GM12878 (cell line): ENCODE data around the gene GALR3. TPM values are rescaled to one million over a fixed set of nuclear protein-coding genes. Genes with fewer than 3 reads are reported as not detected.

ENCODE experiments used
- BHLHE40 ChIP-seq, 2 experiments: fragments of 450-650 bp in 1 of 2; IDR thresholded peaks; 2 replicates each; pipeline ENCODE4 v1.6.1; 2011 to 2017; ENCODE audit warnings: low read depth in 2 of 2, borderline replicate concordance in 1 of 2, improper control_type of control experiment in 1 of 2, low read length in 1 of 2, mild to moderate bottlenecking in 1 of 2
- EP300 ChIP-seq, 2 experiments: fragments of 150-350 bp in 1 of 2; IDR thresholded peaks; 2 replicates each; pipeline ENCODE4 v1.6.1; 2011 to 2012; ENCODE audit warnings: low read depth in 2 of 2, low read length in 2 of 2, borderline replicate concordance in 1 of 2, improper control_type of control experiment in 1 of 2, inconsistent platforms in 1 of 2; ENCODE audit not compliant: control insufficient read depth in 1 of 2
- HDGF ChIP-seq: fragments of 450-650 bp; IDR thresholded peaks from 2 replicates; pipeline ENCODE4 v1.6.1; 2016; ENCODE audit warnings: antibody characterized with exemption
- IKZF2 ChIP-seq, 2 experiments: fragments of 450-650 bp; IDR thresholded peaks; 2 replicates each; pipeline ENCODE4 v1.6.1; 2017; ENCODE audit warnings: mild to moderate bottlenecking in 2 of 2, moderate library complexity in 2 of 2
- KAT2A ChIP-seq: conservative IDR thresholded peaks from 2 replicates; pipeline ENCODE4 v1.6.1; 2011; ENCODE audit warnings: low read depth, low read length; ENCODE audit not compliant: control insufficient read depth
- LARP7 ChIP-seq: fragments of 450-650 bp; IDR thresholded peaks from 2 replicates; pipeline ENCODE4 v1.6.1; 2017; ENCODE audit warnings: mild to moderate bottlenecking
- MEF2A ChIP-seq: IDR thresholded peaks from 2 replicates; pipeline ENCODE4 v1.6.1; 2011; ENCODE audit warnings: low read depth, mild to moderate bottlenecking, low read length, moderate library complexity; ENCODE audit not compliant: insufficient read depth
- PKNOX1 ChIP-seq: fragments of 450-650 bp; IDR thresholded peaks from 2 replicates; pipeline ENCODE4 v1.6.1; 2016; ENCODE audit warnings: mild to moderate bottlenecking
- SP1 ChIP-seq: IDR thresholded peaks from one replicate; pipeline ENCODE4 v1.6.1; 2011; ENCODE audit warnings: low read depth, low read length
- ZNF622 ChIP-seq: fragments of 450-650 bp; IDR thresholded peaks from 2 replicates; pipeline ENCODE4 v1.6.1; 2017; ENCODE audit warnings: mild to moderate bottlenecking, inconsistent platforms
- polyA plus RNA-seq, 11 experiments: library from polyadenylated mRNA; depleted of rRNA in 4 of 11; unstranded in 6 of 11; stranded (reverse) in 5 of 11; fragments of >200 nt; fragmentation: Nextera tagmentation in 4 of 11; fragmentation: Illumina TruSeq in 1 of 11; extraction: Ambion mirVana in 4 of 11; extraction: Trizol in 1 of 11; gene quantifications; 1 replicate in 1 of 11; 2 replicates in 10 of 11; pipeline versions ENCODE4 v1.2.1 to v1.2.3, GENCODE V29; 2011 to 2016; ENCODE audit warnings: inconsistent platforms in 2 of 11, missing spikeins in 2 of 11, low read depth in 1 of 11
- total RNA-seq, 4 experiments: library from RNA; depleted of rRNA in 3 of 4; stranded (reverse); fragments of >200 nt in 3 of 4; fragmentation: Illumina TruSeq in 1 of 4; extraction: Trizol in 1 of 4; gene quantifications; 2 replicates each; pipeline versions ENCODE4 v1.2.1 to v1.2.3, GENCODE V29; 2013 to 2021
- TF ChIP-seq, protein P1 (sequence below): IDR thresholded peaks from 2 replicates; pipeline ENCODE4 v1.6.1; 2011; ENCODE audit warnings: mild to moderate bottlenecking, low read depth, low read length, moderate library complexity; ENCODE audit not compliant: insufficient replicate concordance
- TF ChIP-seq, protein P2 (sequence below): fragments of 450-650 bp; IDR thresholded peaks from 2 replicates; pipeline ENCODE4 v1.6.1; 2017; ENCODE audit warnings: antibody characterized with exemption, mild to moderate bottlenecking, moderate library complexity
- TF ChIP-seq, protein P3 (sequence below): fragments of 150-350 bp; IDR thresholded peaks from 2 replicates; pipeline ENCODE4 v1.6.1; 2016; ENCODE audit warnings: low read depth, low read length
- TF ChIP-seq, protein P4 (sequence below): IDR thresholded peaks from 2 replicates; pipeline ENCODE4 v1.6.1; 2011; ENCODE audit warnings: low read depth, low read length, improper control_type of control experiment, borderline replicate concordance
- TF ChIP-seq, protein P5 (sequence below): IDR thresholded peaks from 2 replicates; pipeline ENCODE4 v1.6.1; 2012; ENCODE audit warnings: low read depth, low read length, improper control_type of control experiment

Gene GALR3
- total and polyA plus RNA-seq, 10 of the 15 experiments (the other 5 are each of a cell fraction or from before 2014, with no cell fraction given): not detected

GRCh38 chr22:37817705-37818408 is 5.3 kb upstream of the GALR3 start (continued):
- peak; percentile 23 for TF ChIP-seq SP1
- TF ChIP-seq KAT2A: no peak
- no peak for TF ChIP-seq MEF2A
- TF ChIP-seq, protein P1, sequence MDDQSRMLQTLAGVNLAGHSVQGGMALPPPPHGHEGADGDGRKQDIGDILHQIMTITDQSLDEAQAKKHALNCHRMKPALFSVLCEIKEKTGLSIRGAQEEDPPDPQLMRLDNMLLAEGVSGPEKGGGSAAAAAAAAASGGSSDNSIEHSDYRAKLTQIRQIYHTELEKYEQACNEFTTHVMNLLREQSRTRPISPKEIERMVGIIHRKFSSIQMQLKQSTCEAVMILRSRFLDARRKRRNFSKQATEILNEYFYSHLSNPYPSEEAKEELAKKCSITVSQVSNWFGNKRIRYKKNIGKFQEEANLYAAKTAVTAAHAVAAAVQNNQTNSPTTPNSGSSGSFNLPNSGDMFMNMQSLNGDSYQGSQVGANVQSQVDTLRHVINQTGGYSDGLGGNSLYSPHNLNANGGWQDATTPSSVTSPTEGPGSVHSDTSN: no peak
- TF ChIP-seq, protein P2, sequence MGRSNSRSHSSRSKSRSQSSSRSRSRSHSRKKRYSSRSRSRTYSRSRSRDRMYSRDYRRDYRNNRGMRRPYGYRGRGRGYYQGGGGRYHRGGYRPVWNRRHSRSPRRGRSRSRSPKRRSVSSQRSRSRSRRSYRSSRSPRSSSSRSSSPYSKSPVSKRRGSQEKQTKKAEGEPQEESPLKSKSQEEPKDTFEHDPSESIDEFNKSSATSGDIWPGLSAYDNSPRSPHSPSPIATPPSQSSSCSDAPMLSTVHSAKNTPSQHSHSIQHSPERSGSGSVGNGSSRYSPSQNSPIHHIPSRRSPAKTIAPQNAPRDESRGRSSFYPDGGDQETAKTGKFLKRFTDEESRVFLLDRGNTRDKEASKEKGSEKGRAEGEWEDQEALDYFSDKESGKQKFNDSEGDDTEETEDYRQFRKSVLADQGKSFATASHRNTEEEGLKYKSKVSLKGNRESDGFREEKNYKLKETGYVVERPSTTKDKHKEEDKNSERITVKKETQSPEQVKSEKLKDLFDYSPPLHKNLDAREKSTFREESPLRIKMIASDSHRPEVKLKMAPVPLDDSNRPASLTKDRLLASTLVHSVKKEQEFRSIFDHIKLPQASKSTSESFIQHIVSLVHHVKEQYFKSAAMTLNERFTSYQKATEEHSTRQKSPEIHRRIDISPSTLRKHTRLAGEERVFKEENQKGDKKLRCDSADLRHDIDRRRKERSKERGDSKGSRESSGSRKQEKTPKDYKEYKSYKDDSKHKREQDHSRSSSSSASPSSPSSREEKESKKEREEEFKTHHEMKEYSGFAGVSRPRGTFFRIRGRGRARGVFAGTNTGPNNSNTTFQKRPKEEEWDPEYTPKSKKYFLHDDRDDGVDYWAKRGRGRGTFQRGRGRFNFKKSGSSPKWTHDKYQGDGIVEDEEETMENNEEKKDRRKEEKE: no peak
- no peak for TF ChIP-seq IKZF2 (IDR thresholded peaks at IDR 0.05)
- TF ChIP-seq, protein P3, sequence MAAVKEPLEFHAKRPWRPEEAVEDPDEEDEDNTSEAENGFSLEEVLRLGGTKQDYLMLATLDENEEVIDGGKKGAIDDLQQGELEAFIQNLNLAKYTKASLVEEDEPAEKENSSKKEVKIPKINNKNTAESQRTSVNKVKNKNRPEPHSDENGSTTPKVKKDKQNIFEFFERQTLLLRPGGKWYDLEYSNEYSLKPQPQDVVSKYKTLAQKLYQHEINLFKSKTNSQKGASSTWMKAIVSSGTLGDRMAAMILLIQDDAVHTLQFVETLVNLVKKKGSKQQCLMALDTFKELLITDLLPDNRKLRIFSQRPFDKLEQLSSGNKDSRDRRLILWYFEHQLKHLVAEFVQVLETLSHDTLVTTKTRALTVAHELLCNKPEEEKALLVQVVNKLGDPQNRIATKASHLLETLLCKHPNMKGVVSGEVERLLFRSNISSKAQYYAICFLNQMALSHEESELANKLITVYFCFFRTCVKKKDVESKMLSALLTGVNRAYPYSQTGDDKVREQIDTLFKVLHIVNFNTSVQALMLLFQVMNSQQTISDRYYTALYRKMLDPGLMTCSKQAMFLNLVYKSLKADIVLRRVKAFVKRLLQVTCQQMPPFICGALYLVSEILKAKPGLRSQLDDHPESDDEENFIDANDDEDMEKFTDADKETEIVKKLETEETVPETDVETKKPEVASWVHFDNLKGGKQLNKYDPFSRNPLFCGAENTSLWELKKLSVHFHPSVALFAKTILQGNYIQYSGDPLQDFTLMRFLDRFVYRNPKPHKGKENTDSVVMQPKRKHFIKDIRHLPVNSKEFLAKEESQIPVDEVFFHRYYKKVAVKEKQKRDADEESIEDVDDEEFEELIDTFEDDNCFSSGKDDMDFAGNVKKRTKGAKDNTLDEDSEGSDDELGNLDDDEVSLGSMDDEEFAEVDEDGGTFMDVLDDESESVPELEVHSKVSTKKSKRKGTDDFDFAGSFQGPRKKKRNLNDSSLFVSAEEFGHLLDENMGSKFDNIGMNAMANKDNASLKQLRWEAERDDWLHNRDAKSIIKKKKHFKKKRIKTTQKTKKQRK: no peak
- TF ChIP-seq, protein P4, sequence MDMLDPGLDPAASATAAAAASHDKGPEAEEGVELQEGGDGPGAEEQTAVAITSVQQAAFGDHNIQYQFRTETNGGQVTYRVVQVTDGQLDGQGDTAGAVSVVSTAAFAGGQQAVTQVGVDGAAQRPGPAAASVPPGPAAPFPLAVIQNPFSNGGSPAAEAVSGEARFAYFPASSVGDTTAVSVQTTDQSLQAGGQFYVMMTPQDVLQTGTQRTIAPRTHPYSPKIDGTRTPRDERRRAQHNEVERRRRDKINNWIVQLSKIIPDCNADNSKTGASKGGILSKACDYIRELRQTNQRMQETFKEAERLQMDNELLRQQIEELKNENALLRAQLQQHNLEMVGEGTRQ: no peak
- TF ChIP-seq EP300 (IDR thresholded peaks at IDR 0.05; ENCODE audit: borderline replicate concordance in 1 of 2, control insufficient read depth in 1 of 2, low read depth in 2 of 2, low read length in 2 of 2): no peak
- peak; percentile 75; the same call in 1 of the 2 replicates for TF ChIP-seq LARP7
- TF ChIP-seq HDGF: no peak
- no peak for TF ChIP-seq PKNOX1
- TF ChIP-seq BHLHE40 (IDR thresholded peaks at IDR 0.05; ENCODE audit: borderline replicate concordance in 1 of 2, low read depth in 2 of 2, low read length in 1 of 2): peak; percentile 24 to 48; a peak in 1 of 4 replicates
- no peak for TF ChIP-seq ZNF622
- TF ChIP-seq, protein P5, sequence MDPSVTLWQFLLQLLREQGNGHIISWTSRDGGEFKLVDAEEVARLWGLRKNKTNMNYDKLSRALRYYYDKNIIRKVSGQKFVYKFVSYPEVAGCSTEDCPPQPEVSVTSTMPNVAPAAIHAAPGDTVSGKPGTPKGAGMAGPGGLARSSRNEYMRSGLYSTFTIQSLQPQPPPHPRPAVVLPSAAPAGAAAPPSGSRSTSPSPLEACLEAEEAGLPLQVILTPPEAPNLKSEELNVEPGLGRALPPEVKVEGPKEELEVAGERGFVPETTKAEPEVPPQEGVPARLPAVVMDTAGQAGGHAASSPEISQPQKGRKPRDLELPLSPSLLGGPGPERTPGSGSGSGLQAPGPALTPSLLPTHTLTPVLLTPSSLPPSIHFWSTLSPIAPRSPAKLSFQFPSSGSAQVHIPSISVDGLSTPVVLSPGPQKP: no peak
